Smooth muscle cell (in vitro differentiated cells): ENCODE data around the gene PIK3R6. TPM values are rescaled to one million over a fixed set of nuclear protein-coding genes. Genes with fewer than 3 reads are reported as not detected.
"Not testable (repeated sequence)": the region's sequence is repeated elsewhere in the genome, so short reads cannot be mapped to it uniquely, and the experiment has no call there.

Source experiments
- DNase-seq: peaks from one replicate; lab custom pipeline; 2025; ENCODE audit not compliant: unreplicated experiment; lab: John Stamatoyannopoulos, UW
- H2AFZ ChIP-seq: fragments of 200-600 bp; sonication (generic); 2 replicates; pipeline ENCODE4 v1.6.0; 2016; ENCODE audit warnings: antibody characterized with exemption, low read depth, mild to moderate bottlenecking
- H3F3A ChIP-seq: fragments of 200-600 bp; sonication (generic); 2 replicates; pipeline ENCODE4 v1.6.0; 2017; ENCODE audit warnings: antibody characterized with exemption, low read depth
- H3K27ac ChIP-seq: fragments of 200-600 bp; sonication (generic); 2 replicates; pipeline ENCODE4 v1.5.1; 2016; ENCODE audit warnings: low read depth, mild to moderate bottlenecking
- H3K27me3 ChIP-seq: fragments of 200-600 bp; sonication (generic); 2 replicates; pipeline ENCODE4 v1.6.1; 2016; ENCODE audit warnings: low read depth, mild to moderate bottlenecking
- H3K36me3 ChIP-seq: fragments of 200-600 bp; sonication (generic); 2 replicates; pipeline ENCODE4 v1.5.1; 2016; ENCODE audit warnings: low read depth
- H3K4me1 ChIP-seq: fragments of 200-600 bp; sonication (generic); 2 replicates; pipeline ENCODE4 v1.5.1; 2016; ENCODE audit warnings: low read depth
- H3K4me2 ChIP-seq: fragments of 200-600 bp; sonication (generic); 2 replicates; pipeline ENCODE4 v1.6.0; 2016; ENCODE audit warnings: mild to moderate bottlenecking
- H3K4me3 ChIP-seq: fragments of 200-600 bp; sonication (generic); 2 replicates; pipeline ENCODE4 v1.5.1; 2016; ENCODE audit warnings: mild to moderate bottlenecking
- H3K79me2 ChIP-seq: fragments of 200-600 bp; sonication (generic); 2 replicates; pipeline ENCODE4 v1.6.0; 2016; ENCODE audit warnings: low read depth, mild to moderate bottlenecking
- H3K9ac ChIP-seq: fragments of 200-600 bp; sonication (generic); 2 replicates; pipeline ENCODE4 v1.6.0; 2016; ENCODE audit warnings: low read depth
- H3K9me3 ChIP-seq: fragments of 200-600 bp; sonication (generic); replicated peaks from 2 replicates; pipeline ENCODE4 v1.5.1; 2016; ENCODE audit warnings: low read depth
- H4K20me1 ChIP-seq: fragments of 200-600 bp; sonication (generic); 2 replicates; pipeline ENCODE4 v1.6.0; 2016; ENCODE audit warnings: low read depth
- CTCF ChIP-seq: fragments of 200-600 bp; sonication (generic); IDR thresholded peaks from 2 replicates; pipeline ENCODE4 v1.5.1; 2017; ENCODE audit warnings: borderline replicate concordance, mild to moderate bottlenecking, antibody characterized with exemption; ENCODE audit not compliant: insufficient read depth, poor library complexity, severe bottlenecking
- WGBS: methylation state at CpG from one replicate; pipeline ENCODE4 v1.1.7; 2016; ENCODE audit warnings: low lambda C conversion rate; 5-methylcytosine and 5-hydroxymethylcytosine counted together
- polyA plus RNA-seq: library from polyadenylated mRNA; unstranded; fragments of >200 nt; fragmentation: Nextera tagmentation; extraction: Ambion mirVana; gene quantifications from 2 replicates; pipeline ENCODE4 v1.2.1, GENCODE V29; 2016
- total RNA-seq: library from RNA; depleted of rRNA; stranded (reverse); fragments of >200 nt; gene quantifications from 2 replicates; pipeline ENCODE4 v1.2.3, GENCODE V29; 2014

Gene PIK3R6
- total and polyA plus RNA-seq, 2 experiments from 2014 or later, result not detected

GRCh38 chr17:8887301-8887700, 19.8 kb upstream of the PIK3R6 start:
- Histone ChIP-seq H3K4me1 (no peaks in the 10 kb centered on the region), H3K9me3 (no peaks in the 10 kb centered on the region), H3K79me2 (no peaks in the 10 kb centered on the region), H2AFZ (no peak overlapping the region), H3K4me3 (no peak overlapping the region), H3K9ac (no peak overlapping the region), H3K27ac (no peak overlapping the region), H3K36me3 (no peaks in the 10 kb centered on the region), H3K4me2 (no peak overlapping the region), H3F3A (no peaks in the 10 kb centered on the region), H4K20me1 (no peaks in the 10 kb centered on the region), H3K27me3 (no peaks in the 10 kb centered on the region)
- 98% methylated on average over 11 of the region's 11 CpGs for WGBS
- no peak for TF ChIP-seq CTCF
- no peak for DNase-seq

- Histone ChIP-seq H3K27ac (no peak overlapping the region), H3K4me1 (no peaks in the 10 kb centered on the region), H4K20me1 (no peaks in the 10 kb centered on the region), H3K4me2 (no peak overlapping the region), H3K9ac (no peak overlapping the region), H3K36me3 (no peaks in the 10 kb centered on the region), H3K9me3 (no peaks in the 10 kb centered on the region), H3K4me3 (no peak overlapping the region), H3K27me3 (no peaks in the 10 kb centered on the region), H3K79me2 (no peaks in the 10 kb centered on the region), H2AFZ (no peak overlapping the region), H3F3A (no peaks in the 10 kb centered on the region)
- no peak for DNase-seq
- no peak for TF ChIP-seq CTCF
- WGBS, result 91% methylated on average over 19 of the region's 23 CpGs
Measured at GRCh38 chr17:8885967-8886684, 18.7 kb upstream of the PIK3R6 start.

- not testable (repeated sequence) for H4K20me1 ChIP-seq, H3K79me2 ChIP-seq, H3K4me2 ChIP-seq, H3K27me3 ChIP-seq, H3K9ac ChIP-seq, H3K36me3 ChIP-seq, H2AFZ ChIP-seq, DNase-seq, H3K4me3 ChIP-seq, H3F3A ChIP-seq, H3K27ac ChIP-seq, H3K4me1 ChIP-seq, H3K9me3 ChIP-seq
- 91% methylated on average over 4 of the region's 30 CpGs for WGBS
Measured at GRCh38 chr17:8885163-8885966, 17.9 kb upstream of the PIK3R6 start.

GRCh38 chr17:8884336-8884990, 17.0 kb upstream of the PIK3R6 start:
- H3K4me1 ChIP-seq, result no peaks in the 10 kb centered on the region
- no peak overlapping the region for H2AFZ ChIP-seq
- WGBS, result 94% methylated on average over 16 of the region's 16 CpGs
- no peak overlapping the region for H3K4me3 ChIP-seq
- H3K27ac ChIP-seq, result no peak overlapping the region
- H4K20me1 ChIP-seq, result no peaks in the 10 kb centered on the region
- no peak overlapping the region for H3K4me2 ChIP-seq
- no peaks in the 10 kb centered on the region for H3F3A ChIP-seq
- TF ChIP-seq CTCF, result no peak
- no peaks in the 10 kb centered on the region for H3K79me2 ChIP-seq
- H3K9me3 ChIP-seq, result no peaks in the 10 kb centered on the region
- H3K36me3 ChIP-seq, result no peaks in the 10 kb centered on the region
- no peaks in the 10 kb centered on the region for H3K27me3 ChIP-seq
- no peak overlapping the region for H3K9ac ChIP-seq
- DNase-seq, result no peak
